HG02759 (cell line): Measurements from ENCODE around the gene ZNF513.
A peak's percentile ranks its signal among the peaks of the same experiment; 100 is the strongest.
"Not testable (repeated sequence)": the region's sequence is repeated elsewhere in the genome, so short reads cannot be mapped to it uniquely, and the experiment has no call there.

Experiments
- ATAC-seq: cut with Tn5 transposase; IDR thresholded peaks from one replicate; pipeline ENCODE4 v1.9.1; 2021; ENCODE audit warnings: mild to moderate bottlenecking, moderate library complexity; ENCODE audit not compliant: unreplicated experiment

The ZNF513 gene

GRCh38 chr2:27362678-27363420, 17.7 kb downstream of the ZNF513 start:
- no peak for ATAC-seq

GRCh38 chr2:27356382-27357181, 24.0 kb downstream of the ZNF513 start, which contains the start of gene GTF3C2:
GTF3C2 (minus strand) TSS chr2:27356764; CDS start chr2:27343554, 13,210 bp downstream.
- ATAC-seq = peak; percentile 86

GRCh38 chr2:27356056-27356381, 24.5 kb downstream of the ZNF513 start:
- peak; percentile 21 for ATAC-seq

- no peak for ATAC-seq
Measured at GRCh38 chr2:27354597-27354927, 26.0 kb downstream of the ZNF513 start.

- ATAC-seq = no peak
Measured at GRCh38 chr2:27353762-27354596, 26.6 kb downstream of the ZNF513 start.

- ATAC-seq = not testable (repeated sequence)
Measured at GRCh38 chr2:27353386-27353761, 27.2 kb downstream of the ZNF513 start.

- no peak for ATAC-seq
Measured at GRCh38 chr2:27351802-27352598, 28.5 kb downstream of the ZNF513 start.

- no peak for ATAC-seq
Measured at GRCh38 chr2:27350106-27350693, 30.3 kb downstream of the ZNF513 start.

GRCh38 chr2:27347641-27348040, 32.9 kb downstream of the ZNF513 start:
- no peak for ATAC-seq

- ATAC-seq = no peak
Measured at GRCh38 chr2:27336173-27336572, 44.4 kb downstream of the ZNF513 start.

- ATAC-seq = no peak
Measured at GRCh38 chr2:27335311-27335710, 45.2 kb downstream of the ZNF513 start.
